Esophagus squamous epithelium (tissue), 4 donors: ENCODE results near the gene MAPRE2.

Experiments
- POLR2A ChIP-seq, 4 donors: fragments of 450-650 bp; IDR thresholded peaks; one replicate each; pipeline ENCODE4 v1.6.1; 2017; ENCODE audit warnings: antibody characterized with exemption in 4 of 4, mild to moderate bottlenecking in 4 of 4, moderate library complexity in 3 of 4
- TF ChIP-seq, protein P1 (sequence below), 6 experiments: fragments of 450-650 bp in 4 of 6; fragments of 200-600 bp in 2 of 6; sonication (generic) in 2 of 6; IDR thresholded peaks; one replicate each; pipeline ENCODE4 v1.5.1; 2016 to 2019; ENCODE audit warnings: antibody characterized with exemption in 6 of 6, mild to moderate bottlenecking in 4 of 6, moderate library complexity in 4 of 6

GRCh38 chr18:35028536-35028935, 12.7 kb upstream of the MAPRE2 start:
- TF ChIP-seq, protein P1, sequence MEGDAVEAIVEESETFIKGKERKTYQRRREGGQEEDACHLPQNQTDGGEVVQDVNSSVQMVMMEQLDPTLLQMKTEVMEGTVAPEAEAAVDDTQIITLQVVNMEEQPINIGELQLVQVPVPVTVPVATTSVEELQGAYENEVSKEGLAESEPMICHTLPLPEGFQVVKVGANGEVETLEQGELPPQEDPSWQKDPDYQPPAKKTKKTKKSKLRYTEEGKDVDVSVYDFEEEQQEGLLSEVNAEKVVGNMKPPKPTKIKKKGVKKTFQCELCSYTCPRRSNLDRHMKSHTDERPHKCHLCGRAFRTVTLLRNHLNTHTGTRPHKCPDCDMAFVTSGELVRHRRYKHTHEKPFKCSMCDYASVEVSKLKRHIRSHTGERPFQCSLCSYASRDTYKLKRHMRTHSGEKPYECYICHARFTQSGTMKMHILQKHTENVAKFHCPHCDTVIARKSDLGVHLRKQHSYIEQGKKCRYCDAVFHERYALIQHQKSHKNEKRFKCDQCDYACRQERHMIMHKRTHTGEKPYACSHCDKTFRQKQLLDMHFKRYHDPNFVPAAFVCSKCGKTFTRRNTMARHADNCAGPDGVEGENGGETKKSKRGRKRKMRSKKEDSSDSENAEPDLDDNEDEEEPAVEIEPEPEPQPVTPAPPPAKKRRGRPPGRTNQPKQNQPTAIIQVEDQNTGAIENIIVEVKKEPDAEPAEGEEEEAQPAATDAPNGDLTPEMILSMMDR (IDR thresholded peaks at IDR 0.05): no peak
- no peak for TF ChIP-seq POLR2A (IDR thresholded peaks at IDR 0.05)
